Endothelial cell of umbilical vein (primary cell): ENCODE data around the gene TEKTIP1.

Experiments
- EZH2 ChIP-seq: IDR thresholded peaks from 2 replicates; pipeline ENCODE4 v1.6.1; 2012; ENCODE audit warnings: borderline replicate concordance, low read depth, mild to moderate bottlenecking, moderate library complexity, low read length, inconsistent platforms; ENCODE audit not compliant: severe bottlenecking
- GATA2 ChIP-seq: IDR thresholded peaks from 2 replicates; pipeline ENCODE4 v1.7.0; 2011; ENCODE audit warnings: low read depth, mild to moderate bottlenecking, moderate library complexity, mixed read lengths, low read length; ENCODE audit not compliant: insufficient read length, insufficient read depth
- POLR2A ChIP-seq: IDR thresholded peaks from 2 replicates; pipeline ENCODE4 v1.6.1; 2012; ENCODE audit warnings: low read depth, mild to moderate bottlenecking, control low read depth, low read length
- POLR2AphosphoS5 ChIP-seq: IDR thresholded peaks from 2 replicates; pipeline ENCODE4 v1.6.1; 2012; ENCODE audit warnings: low read depth, mild to moderate bottlenecking, control low read depth, low read length, moderate library complexity; ENCODE audit not compliant: insufficient read depth
- TF ChIP-seq, protein P1 (sequence below), 2 donors: IDR thresholded peaks; 1 replicate in 1 of 2; 2 replicates in 1 of 2; pipeline ENCODE4 v1.5.1; 2011; ENCODE audit warnings: low read length in 2 of 2, mild to moderate bottlenecking in 2 of 2, moderate library complexity in 2 of 2, control low read depth in 1 of 2, inconsistent platforms in 1 of 2, low read depth in 1 of 2; ENCODE audit not compliant: insufficient read depth in 1 of 2; ENCODE audit errors: extremely low read depth in 1 of 2

DNA sequence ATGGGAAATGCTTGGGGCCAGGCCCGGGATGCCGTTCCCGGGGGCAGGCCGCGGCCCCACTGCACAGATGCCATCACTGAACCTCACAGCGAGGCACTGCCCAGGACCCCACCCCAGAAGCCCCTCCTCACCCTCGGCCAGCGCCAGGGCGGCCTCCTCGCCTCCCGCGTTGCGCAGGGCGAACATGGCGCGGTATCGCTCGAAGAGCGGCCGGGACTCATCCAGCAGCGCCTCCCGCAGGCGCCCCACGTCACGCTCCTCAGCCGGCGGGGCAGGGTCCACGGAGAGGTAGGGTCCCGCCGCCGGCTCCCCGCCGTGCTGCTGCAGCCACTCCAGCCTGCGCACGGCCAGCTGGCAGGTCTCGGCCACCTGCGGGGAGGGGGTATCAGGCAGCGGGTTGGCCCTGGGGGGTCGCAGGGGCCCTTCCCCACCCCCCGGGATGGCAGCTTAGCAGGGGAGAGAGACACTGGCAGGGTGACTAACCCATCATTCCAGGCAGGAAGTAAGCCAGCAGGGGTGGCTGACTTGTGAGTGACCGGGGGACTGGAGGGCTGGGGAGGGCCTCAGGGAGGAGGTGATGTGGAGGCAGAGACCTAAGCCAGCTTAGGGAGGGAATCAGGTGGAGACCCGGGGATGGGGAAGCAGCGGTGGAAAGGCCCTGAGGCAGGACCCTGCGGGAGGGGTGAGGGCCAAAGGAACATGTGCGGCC is 46.7 kb upstream of the TEKTIP1 start:
- TF ChIP-seq, protein P1, sequence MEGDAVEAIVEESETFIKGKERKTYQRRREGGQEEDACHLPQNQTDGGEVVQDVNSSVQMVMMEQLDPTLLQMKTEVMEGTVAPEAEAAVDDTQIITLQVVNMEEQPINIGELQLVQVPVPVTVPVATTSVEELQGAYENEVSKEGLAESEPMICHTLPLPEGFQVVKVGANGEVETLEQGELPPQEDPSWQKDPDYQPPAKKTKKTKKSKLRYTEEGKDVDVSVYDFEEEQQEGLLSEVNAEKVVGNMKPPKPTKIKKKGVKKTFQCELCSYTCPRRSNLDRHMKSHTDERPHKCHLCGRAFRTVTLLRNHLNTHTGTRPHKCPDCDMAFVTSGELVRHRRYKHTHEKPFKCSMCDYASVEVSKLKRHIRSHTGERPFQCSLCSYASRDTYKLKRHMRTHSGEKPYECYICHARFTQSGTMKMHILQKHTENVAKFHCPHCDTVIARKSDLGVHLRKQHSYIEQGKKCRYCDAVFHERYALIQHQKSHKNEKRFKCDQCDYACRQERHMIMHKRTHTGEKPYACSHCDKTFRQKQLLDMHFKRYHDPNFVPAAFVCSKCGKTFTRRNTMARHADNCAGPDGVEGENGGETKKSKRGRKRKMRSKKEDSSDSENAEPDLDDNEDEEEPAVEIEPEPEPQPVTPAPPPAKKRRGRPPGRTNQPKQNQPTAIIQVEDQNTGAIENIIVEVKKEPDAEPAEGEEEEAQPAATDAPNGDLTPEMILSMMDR (IDR thresholded peaks at IDR 0.05; ENCODE audit: extremely low read depth in 1 of 2, insufficient read depth in 1 of 2, low read depth in 1 of 2, low read length in 2 of 2) = no peak
- TF ChIP-seq POLR2A (no peak), EZH2 (no peak), GATA2 (no peak), POLR2AphosphoS5 (no peak)
